KMS-11 (cell line): Measurements from ENCODE around the gene ADAMTS14.

ENCODE experiments used
- H2AFZ ChIP-seq: fragments of 200-600 bp; sonication (generic); 2 replicates; pipeline ENCODE4 v1.6.1; 2016; ENCODE audit warnings: antibody characterized with exemption, mixed run types, low read depth
- H3K27ac ChIP-seq: fragments of 200-600 bp; sonication (generic); 2 replicates; pipeline ENCODE4 v1.6.1; 2016; ENCODE audit warnings: mild to moderate bottlenecking, mixed run types
- H3K27me3 ChIP-seq: fragments of 200-600 bp; sonication (generic); 2 replicates; pipeline ENCODE4 v1.6.1; 2017; ENCODE audit warnings: mild to moderate bottlenecking, low read depth, mixed run types, moderate library complexity; ENCODE audit not compliant: insufficient read depth
- H3K36me3 ChIP-seq: fragments of 200-600 bp; sonication (generic); 2 replicates; pipeline ENCODE4 v1.6.1; 2017; ENCODE audit warnings: mild to moderate bottlenecking, mixed run types; ENCODE audit not compliant: insufficient read depth
- H3K4me1 ChIP-seq: fragments of 200-600 bp; sonication (generic); 2 replicates; pipeline ENCODE4 v1.6.1; 2016; ENCODE audit warnings: mild to moderate bottlenecking, low read depth, mixed run types; ENCODE audit not compliant: poor library complexity, severe bottlenecking
- H3K4me2 ChIP-seq: fragments of 200-600 bp; sonication (generic); 2 replicates; pipeline ENCODE4 v1.7.0; 2016; ENCODE audit warnings: mild to moderate bottlenecking, mixed run types
- H3K4me3 ChIP-seq: fragments of 200-600 bp; sonication (generic); IDR thresholded peaks from 2 replicates; pipeline ENCODE4 v1.6.1; 2017; ENCODE audit warnings: low read depth, low read length, mixed read lengths; ENCODE audit not compliant: insufficient read depth
- H3K79me2 ChIP-seq: fragments of 200-600 bp; sonication (generic); 2 replicates; pipeline ENCODE4 v1.6.1; 2016; ENCODE audit warnings: low read depth, mixed run types; ENCODE audit not compliant: insufficient read depth
- H3K9ac ChIP-seq: fragments of 200-600 bp; sonication (generic); 2 replicates; pipeline ENCODE4 v1.6.1; 2016; ENCODE audit warnings: mild to moderate bottlenecking, mixed run types
- H4K20me1 ChIP-seq: fragments of 200-600 bp; sonication (generic); 2 replicates; pipeline ENCODE4 v1.6.1; 2016; ENCODE audit warnings: mild to moderate bottlenecking, mixed run types; ENCODE audit not compliant: insufficient read depth
- CTCF ChIP-seq: fragments of 200-600 bp; sonication (generic); conservative IDR thresholded peaks from 2 replicates; pipeline ENCODE4 v1.6.1; 2017; ENCODE audit warnings: low read depth, mild to moderate bottlenecking, antibody characterized with exemption, low read length, moderate library complexity, mixed read lengths

The ADAMTS14 gene

GRCh38 chr10:70669732-70670317 lies 2.5 kb upstream of the ADAMTS14 start:
- Histone ChIP-seq H2AFZ (no peak overlapping the region), H3K4me1 (no peaks in the 10 kb centered on the region), H3K4me2 (no peak overlapping the region)

GRCh38 chr10:70671619-70672164 lies 614 bp upstream of the ADAMTS14 start:
- Histone ChIP-seq H3K27ac (no peak overlapping the region), H4K20me1 (no peaks in the 10 kb centered on the region), H2AFZ (no peak overlapping the region; the same call in 1 of the 2 replicates), H3K4me2 (no peak overlapping the region), H3K79me2 (no peaks in the 10 kb centered on the region), H3K36me3 (no peaks in the 10 kb centered on the region), H3K27me3 (peaks cover 34% of the 10 kb centered on the region), H3K4me3 (no peak overlapping the region), H3K9ac (no peak overlapping the region), H3K4me1 (no peaks in the 10 kb centered on the region)
- TF ChIP-seq CTCF = no peak

More at GRCh38 chr10:70669732-70670317, 2.5 kb upstream of the ADAMTS14 start:
- H3K36me3 ChIP-seq = no peaks in the 10 kb centered on the region
- H3K27ac ChIP-seq = no peak overlapping the region
- no peak overlapping the region for H3K4me3 ChIP-seq
- no peaks in the 10 kb centered on the region for H3K79me2 ChIP-seq
- TF ChIP-seq CTCF = no peak
- H3K27me3 ChIP-seq = peaks cover 34% of the 10 kb centered on the region
- H4K20me1 ChIP-seq = no peaks in the 10 kb centered on the region
- no peak overlapping the region for H3K9ac ChIP-seq

- no peak overlapping the region for H3K4me3 ChIP-seq
- no peaks in the 10 kb centered on the region for H3K36me3 ChIP-seq
- peaks cover 34% of the 10 kb centered on the region for H3K27me3 ChIP-seq
- H3K79me2 ChIP-seq = no peaks in the 10 kb centered on the region
- no peak overlapping the region for H2AFZ ChIP-seq
- no peaks in the 10 kb centered on the region for H3K4me1 ChIP-seq
- no peak overlapping the region for H3K4me2 ChIP-seq
- H4K20me1 ChIP-seq = no peaks in the 10 kb centered on the region
- no peak overlapping the region for H3K27ac ChIP-seq
- H3K9ac ChIP-seq = no peak overlapping the region
- TF ChIP-seq CTCF = no peak
Observed at GRCh38 chr10:70673043-70673928, 980 bp downstream of the ADAMTS14 start.

- Histone ChIP-seq H3K4me1 (no peaks in the 10 kb centered on the region), H3K36me3 (no peaks in the 10 kb centered on the region), H4K20me1 (no peaks in the 10 kb centered on the region), H3K79me2 (no peaks in the 10 kb centered on the region), H3K4me2 (no peak overlapping the region), H3K4me3 (no peak overlapping the region), H3K27ac (no peak overlapping the region), H3K9ac (no peak overlapping the region), H3K27me3 (peaks cover 34% of the 10 kb centered on the region), H2AFZ (no peak overlapping the region)
- no peak for TF ChIP-seq CTCF
Observed at GRCh38 chr10:70673929-70674559, 1.7 kb downstream of the ADAMTS14 start.
